ENCODE data around the gene SPATA2L.
A peak's percentile ranks its signal among the peaks of the same experiment; 100 is the strongest.
"Not testable (repeated sequence)": the region's sequence is repeated elsewhere in the genome, so short reads cannot be mapped to it uniquely, and the experiment has no call there.

Gene SPATA2L

GRCh38 chr16:89706518-89707260 is 5.2 kb upstream of the SPATA2L start:
- no peak for DNase-seq

GRCh38 chr16:89705006-89705405 is 3.5 kb upstream of the SPATA2L start:
- DNase-seq: no peak

GRCh38 chr16:89704281-89704680 is 2.8 kb upstream of the SPATA2L start:
- no peak for DNase-seq

- DNase-seq: no peak
Observed at GRCh38 chr16:89700649-89701424, 668 bp downstream of the SPATA2L start.

GRCh38 chr16:89700100-89700648 is 1.3 kb downstream of the SPATA2L start:
- peak; percentile 98 for DNase-seq

- not testable (repeated sequence) for DNase-seq
Observed at GRCh38 chr16:89699629-89700099, 1.8 kb downstream of the SPATA2L start.

- DNase-seq: not testable (repeated sequence)
Observed at GRCh38 chr16:89698717-89699116, 2.8 kb downstream of the SPATA2L start.

- DNase-seq: no peak
Observed at GRCh38 chr16:89697616-89698331, 3.7 kb downstream of the SPATA2L start.

GRCh38 chr16:89697161-89697615 is 4.3 kb downstream of the SPATA2L start:
- DNase-seq: no peak

GRCh38 chr16:89696670-89697128 is 4.8 kb downstream of the SPATA2L start:
- no peak for DNase-seq

- no peak for DNase-seq
Observed at GRCh38 chr16:89695875-89696669, 5.4 kb downstream of the SPATA2L start.

GRCh38 chr16:89695086-89695874 is 6.2 kb downstream of the SPATA2L start:
- no peak for DNase-seq

- DNase-seq: not testable (repeated sequence)
Observed at GRCh38 chr16:89694784-89695085, 6.8 kb downstream of the SPATA2L start.

- DNase-seq: no peak
Observed at GRCh38 chr16:89693931-89694783, 7.3 kb downstream of the SPATA2L start.

GRCh38 chr16:89693289-89693731 is 8.2 kb downstream of the SPATA2L start:
- DNase-seq: no peak

GRCh38 chr16:89691986-89692569 is 9.4 kb downstream of the SPATA2L start:
- DNase-seq: no peak

GRCh38 chr16:89691231-89691985 is 10.1 kb downstream of the SPATA2L start:
- DNase-seq: no peak

GRCh38 chr16:89690392-89690901 is 11.1 kb downstream of the SPATA2L start:
- no peak for DNase-seq

GRCh38 chr16:89689621-89690020 is 11.9 kb downstream of the SPATA2L start:
- not testable (repeated sequence) for DNase-seq

Data from activated T-cell treated with anti-CD3 and anti-CD28 coated beads for 4 hours (primary cell).